Motor neuron (in vitro differentiated cells): ENCODE measurements around the gene RAB17. TPM values are rescaled to one million over a fixed set of nuclear protein-coding genes. Genes with fewer than 3 reads are reported as not detected.

Experiments used
- ATAC-seq, 8 experiments: fragments of 200-7000 bp; cut with Tn5 transposase; replicated peaks in 6 of 8; 2 replicates each; pipeline ENCODE4 v1.8.0; 2021; ENCODE audit warnings: mild to moderate bottlenecking in 8 of 8, moderate library complexity in 8 of 8
- H3K27ac ChIP-seq, 2 donors: fragments of 250-450 bp; sonication (Bioruptor Pico); 2 replicates each; pipeline ENCODE4 v1.9.0; 2021; ENCODE audit warnings: antibody characterized with exemption in 2 of 2, mild to moderate bottlenecking in 2 of 2, moderate library complexity in 1 of 2
- H3K4me1 ChIP-seq, 2 donors: fragments of 250-450 bp; sonication (Bioruptor Pico); replicated peaks in 1 of 2; 2 replicates each; pipeline ENCODE4 v1.6.1; 2021; ENCODE audit warnings: antibody characterized with exemption in 2 of 2, mild to moderate bottlenecking in 2 of 2, moderate library complexity in 1 of 2
- H3K4me3 ChIP-seq, 5 donors: fragments of 250-450 bp; sonication (Bioruptor Pico); 2 replicates each; pipeline ENCODE4 v1.9.0; 2021; ENCODE audit warnings: antibody characterized with exemption in 5 of 5, mild to moderate bottlenecking in 5 of 5, moderate library complexity in 4 of 5
- WGBS, 10 experiments: fragments of 450-650 bp; shearing (Covaris generic); methylation state at CpG; one replicate each; pipeline ENCODE4 v1.0.0; 2022; 5-methylcytosine and 5-hydroxymethylcytosine counted together
- in situ Hi-C, 9 experiments: fragments of 400-800 bp; cut with MboI; loops; one replicate each; pipeline ENCODE4 v1.15.0; 2021; ENCODE audit warnings: low sequenced_read_pairs in 9 of 9, low pct_unique_long_range_greater_than_20kb in 2 of 9; ENCODE audit not compliant: unreplicated experiment in 9 of 9
- total RNA-seq, 8 experiments: library from RNA; unstranded; fragments of 300-600 nt; gene quantifications; 2 replicates each; pipeline versions ENCODE4 v1.2.3 to v1.2.4, GENCODE V29; 2022

RAB17 gene
- total RNA-seq, 8 experiments from 2014 or later, result 0.08 to 1.3 (median 0.65) TPM

DNA sequence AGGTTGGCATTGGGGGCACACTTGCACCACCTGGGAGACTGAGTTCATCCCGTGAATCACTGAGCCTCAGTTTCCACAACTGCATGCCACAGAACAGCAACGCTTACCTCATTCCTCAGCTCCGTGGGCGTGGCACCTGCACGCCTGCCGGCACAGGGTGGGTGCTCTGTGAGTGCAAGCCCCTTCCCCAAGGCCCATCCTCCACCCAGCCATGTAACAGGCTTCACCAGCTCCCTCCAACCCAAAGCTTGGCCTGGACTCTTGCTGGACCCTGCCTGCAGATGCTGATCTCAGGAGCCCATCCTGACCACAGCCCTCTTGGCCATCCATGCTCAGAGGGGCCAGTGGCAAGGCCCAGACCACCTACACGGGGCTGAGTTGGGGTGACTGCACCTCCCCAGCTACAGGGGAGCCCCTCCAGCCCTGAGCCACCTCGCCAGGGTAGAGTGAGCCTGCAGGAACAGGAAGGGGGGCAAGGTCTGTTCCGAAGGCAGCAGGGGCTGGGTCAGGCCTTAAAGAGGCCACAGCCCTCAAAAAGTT lies 22.3 kb downstream of the RAB17 start:
- WGBS, 10 experiments, result 20 to 85% (median 60%) methylated on average over 1 to 6 of the region's 9 CpGs; no CpG with 5 or more reads in 6 of the 10 experiments
- ATAC-seq, result no peak
- H3K4me3 ChIP-seq, result no peak overlapping the region
- H3K4me1 ChIP-seq, result no peaks in the 10 kb centered on the region
- in situ Hi-C loops, result loop anchor here in 1 of 9 experiments (25.0 kb wide), 1 partner anchor 456 kb away; no protein-coding TSS in a partner anchor
- H3K27ac ChIP-seq, result no peak overlapping the region

DNA sequence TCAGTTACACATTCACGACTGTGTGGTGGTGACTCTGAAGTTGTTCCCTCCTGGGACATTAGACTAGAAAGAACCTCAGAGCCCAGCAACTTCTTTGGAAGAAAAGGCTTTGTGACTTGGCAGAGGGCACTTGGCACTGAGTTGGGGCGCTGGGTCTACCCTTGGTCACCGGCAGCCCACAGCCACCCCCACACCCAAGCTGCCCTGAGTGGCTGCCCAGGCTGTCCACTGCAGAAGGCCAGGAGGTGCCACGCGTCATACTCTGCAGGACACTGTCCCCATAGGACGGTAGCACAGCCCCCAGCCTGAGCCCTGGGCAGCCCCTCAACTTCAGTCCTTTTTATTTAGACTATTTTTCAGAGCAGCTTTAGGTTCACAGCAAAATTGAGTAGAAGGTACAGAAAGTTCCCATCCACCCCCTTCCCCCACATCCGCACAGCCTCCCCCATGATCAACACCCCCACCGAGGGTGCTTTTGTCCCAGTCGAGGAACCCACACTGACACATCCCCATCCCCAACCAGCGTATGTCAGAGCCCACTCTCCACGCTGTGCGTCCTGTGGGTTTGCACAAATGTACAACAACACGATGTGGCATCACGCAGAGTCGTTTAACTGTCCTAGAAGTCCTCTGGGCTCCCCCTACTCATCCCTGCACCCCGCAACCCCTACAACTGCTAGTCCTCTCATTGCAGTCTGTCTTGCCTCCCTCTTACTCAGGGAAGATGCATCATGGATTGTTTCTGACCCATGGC lies 23.1 kb downstream of the RAB17 start:
- ATAC-seq, result no peak
- in situ Hi-C loops, result loop anchor here in 1 of 9 experiments (25.0 kb wide), 1 partner anchor 455 kb away; no protein-coding TSS in a partner anchor

DNA sequence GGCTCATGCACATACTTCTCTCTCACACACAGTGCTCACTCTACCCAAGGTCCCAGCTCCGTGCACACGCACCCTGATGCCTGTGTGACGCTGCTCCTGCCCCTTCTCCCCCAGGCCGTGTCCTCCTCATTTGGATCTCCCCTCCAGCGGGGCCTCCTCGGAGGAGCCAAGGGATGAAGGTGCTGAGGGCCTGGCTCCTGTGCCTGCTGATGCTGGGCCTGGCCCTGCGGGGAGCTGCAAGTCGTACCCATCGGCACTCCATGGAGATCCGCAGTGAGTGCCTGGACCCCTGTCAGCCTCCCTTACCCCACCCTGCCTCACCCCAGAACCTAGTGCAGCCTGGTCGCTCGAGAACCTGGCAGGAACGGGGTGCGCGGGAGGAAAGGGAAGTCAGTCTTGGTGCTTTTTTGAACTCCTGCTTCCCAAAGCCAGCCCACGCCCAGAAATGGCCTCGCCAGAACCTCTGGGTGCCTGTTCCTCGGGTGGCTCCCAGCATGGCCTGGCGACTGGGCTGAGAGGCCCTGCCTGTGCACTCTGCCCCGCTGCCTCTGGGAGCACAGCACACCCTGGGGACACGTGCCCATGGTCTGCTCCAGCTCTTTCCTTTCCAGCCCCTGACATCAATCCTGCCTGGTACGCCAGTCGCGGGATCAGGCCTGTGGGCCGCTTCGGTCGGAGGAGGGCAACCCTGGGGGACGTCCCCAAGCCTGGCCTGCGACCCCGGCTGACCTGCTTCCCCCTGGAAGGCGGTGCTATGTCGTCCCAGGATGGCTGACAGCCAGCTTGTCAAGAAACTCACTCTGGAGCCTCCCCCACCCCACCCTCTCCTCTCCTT lies 23.9 kb downstream of the RAB17 start, which contains the start of gene PRLH:
PRLH (plus strand) TSS at position 174 of the 835 bp plus-strand sequence; CDS start at position 174, 0 bp downstream.
- Histone ChIP-seq H3K4me1 (no peaks in the 10 kb centered on the region), H3K27ac (no peak within 1 kb of the TSS), H3K4me3 (no peak within 1 kb of the TSS)
- 20 to 90% (median 75%) methylated on average over 1 to 6 of the region's 32 CpGs; no CpG with 5 or more reads in 6 of the 10 experiments for WGBS, 10 experiments
- in situ Hi-C loops, result loop anchor here in 1 of 9 experiments (25.0 kb wide), 1 partner anchor 454 kb away; no protein-coding TSS in a partner anchor
- no peak for ATAC-seq

More for the DNA sequence above, 23.1 kb downstream of the RAB17 start:
- WGBS, 10 experiments, result 40 to 100% (median 64%) methylated on average over 1 to 5 of the region's 16 CpGs; no CpG with 5 or more reads in 5 of the 10 experiments
- Histone ChIP-seq H3K27ac (no peak overlapping the region), H3K4me1 (no peaks in the 10 kb centered on the region), H3K4me3 (no peak overlapping the region)

- Histone ChIP-seq H3K27ac (no peak overlapping the region), H3K4me3 (no peak overlapping the region), H3K4me1 (no peaks in the 10 kb centered on the region)
- in situ Hi-C loops, result loop anchor here in 1 of 9 experiments (25.0 kb wide), 1 partner anchor 454 kb away; no protein-coding TSS in a partner anchor
- WGBS, 10 experiments, result 67% methylated on average over 1 of the region's 1 CpG; no CpG with 5 or more reads in 9 of the 10 experiments
- no peak for ATAC-seq
Measured at GRCh38 chr2:237565974-237566373, 24.6 kb downstream of the RAB17 start.

- no peak overlapping the region for H3K4me3 ChIP-seq
- H3K27ac ChIP-seq, result no peak overlapping the region
- no peaks in the 10 kb centered on the region for H3K4me1 ChIP-seq
- in situ Hi-C loops, result loop anchor here in 1 of 9 experiments (25.0 kb wide), 1 partner anchor 452 kb away; no protein-coding TSS in a partner anchor
- 76 to 95% (median 83%) methylated on average over 2 to 9 of the region's 14 CpGs; no CpG with 5 or more reads in 6 of the 10 experiments for WGBS, 10 experiments
- ATAC-seq, result no peak
Measured at GRCh38 chr2:237564526-237565131, 25.9 kb downstream of the RAB17 start.

DNA sequence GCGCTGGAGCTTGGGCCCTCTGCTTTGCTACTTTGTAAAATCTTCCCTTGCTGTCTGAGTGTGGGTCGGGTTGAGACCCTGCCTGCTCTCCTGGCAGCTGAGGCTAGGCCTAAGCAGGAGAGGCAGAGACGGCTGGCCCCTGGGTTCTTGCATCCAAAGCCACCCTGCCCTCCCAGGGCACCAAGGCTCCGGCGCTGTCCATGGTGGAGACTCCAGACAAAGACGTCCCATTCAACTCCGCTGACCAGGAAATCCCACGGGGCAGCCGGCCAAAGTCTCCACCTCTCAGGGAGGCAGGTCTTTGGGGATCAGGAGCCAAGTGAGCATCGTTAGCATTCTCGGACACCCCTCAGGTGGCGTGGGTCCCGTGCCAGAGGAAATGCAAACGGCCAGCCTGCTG lies 26.7 kb downstream of the RAB17 start:
- Histone ChIP-seq H3K4me3 (no peak overlapping the region), H3K27ac (no peak overlapping the region), H3K4me1 (no peaks in the 10 kb centered on the region)
- peak in 2 of 8 experiments; percentile 29 to 31 for ATAC-seq
- WGBS, 10 experiments, result 28 to 39% (median 38%) methylated on average over 2 to 7 of the region's 14 CpGs; no CpG with 5 or more reads in 5 of the 10 experiments
- in situ Hi-C loops, result loop anchor here in 1 of 9 experiments (25.0 kb wide), 1 partner anchor 452 kb away; no protein-coding TSS in a partner anchor

GRCh38 chr2:237561221-237561620 lies 29.3 kb downstream of the RAB17 start:
- in situ Hi-C loops, result loop anchor here in 1 of 9 experiments (25.0 kb wide), 1 partner anchor 449 kb away; no protein-coding TSS in a partner anchor
- ATAC-seq, result no peak

GRCh38 chr2:237558961-237559641 lies 31.4 kb downstream of the RAB17 start:
- Histone ChIP-seq H3K4me1 (no peaks in the 10 kb centered on the region), H3K27ac (no peak overlapping the region), H3K4me3 (no peak overlapping the region)
- ATAC-seq, result peak in 4 of 8 experiments; percentile 31 to 68 (median 44)
- in situ Hi-C loops, result loop anchor here in 1 of 9 experiments (25.0 kb wide), 1 partner anchor 447 kb away; no protein-coding TSS in a partner anchor
- WGBS, 10 experiments, result 20 to 100% (median 65%) methylated on average over 1 to 8 of the region's 22 CpGs; no CpG with 5 or more reads in 3 of the 10 experiments

More at GRCh38 chr2:237561221-237561620, 29.3 kb downstream of the RAB17 start:
- WGBS, 10 experiments, result 67 to 100% (median 77%) methylated on average over 1 to 3 of the region's 7 CpGs; no CpG with 5 or more reads in 6 of the 10 experiments
- H3K4me3 ChIP-seq, result no peak overlapping the region
- H3K4me1 ChIP-seq, result no peaks in the 10 kb centered on the region
- no peak overlapping the region for H3K27ac ChIP-seq

- no peak for ATAC-seq
- no peak overlapping the region for H3K27ac ChIP-seq
- H3K4me3 ChIP-seq, result no peak overlapping the region
- 20 to 72% (median 55%) methylated on average over 1 to 3 of the region's 4 CpGs; no CpG with 5 or more reads in 6 of the 10 experiments for WGBS, 10 experiments
- in situ Hi-C loops, result loop anchor here in 1 of 9 experiments (25.0 kb wide), 1 partner anchor 445 kb away; no protein-coding TSS in a partner anchor
- H3K4me1 ChIP-seq, result no peaks in the 10 kb centered on the region
Measured at GRCh38 chr2:237557633-237558015, 32.9 kb downstream of the RAB17 start.

- H3K27ac ChIP-seq, result no peak overlapping the region
- H3K4me3 ChIP-seq, result no peak overlapping the region
- no peaks in the 10 kb centered on the region for H3K4me1 ChIP-seq
- ATAC-seq, result no peak
- 20 to 84% (median 71%) methylated on average over 1 to 6 of the region's 11 CpGs; no CpG with 5 or more reads in 4 of the 10 experiments for WGBS, 10 experiments
- in situ Hi-C loops, result loop anchor here in 1 of 9 experiments (25.0 kb wide), 1 partner anchor 445 kb away; no protein-coding TSS in a partner anchor
Measured at GRCh38 chr2:237556773-237557632, 33.5 kb downstream of the RAB17 start.

DNA sequence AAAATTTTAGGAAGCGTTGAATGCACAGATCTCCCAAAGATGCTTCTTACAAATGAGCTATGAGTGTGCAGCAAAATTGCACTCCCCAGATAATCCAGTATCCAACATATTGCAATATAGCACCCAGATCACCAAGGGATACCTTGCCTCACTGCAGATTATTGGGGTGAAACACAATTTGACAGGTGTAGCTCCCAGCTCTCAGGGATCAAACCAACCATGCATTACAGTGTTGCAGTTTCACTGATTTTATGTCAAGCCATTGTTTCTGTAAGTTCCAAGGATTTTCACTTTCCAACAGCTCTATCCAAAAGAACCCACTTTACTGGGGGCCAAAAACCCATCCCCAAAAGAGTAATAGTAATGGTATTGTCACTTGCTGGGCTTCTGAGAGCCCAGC lies 35.0 kb downstream of the RAB17 start:
- in situ Hi-C loops, result loop anchor here in 1 of 9 experiments (25.0 kb wide), 1 partner anchor 443 kb away; no protein-coding TSS in a partner anchor
- no peak for ATAC-seq
- Histone ChIP-seq H3K4me3 (no peak overlapping the region), H3K4me1 (no peaks in the 10 kb centered on the region), H3K27ac (no peak overlapping the region)
- 33 to 100% (median 93%) methylated on average over 1 of the region's 1 CpG; no CpG with 5 or more reads in 4 of the 10 experiments for WGBS, 10 experiments
